Measurements from ENCODE around the gene DRD4. TPM values are rescaled to one million over a fixed set of nuclear protein-coding genes. Genes with fewer than 3 reads are reported as not detected.
"Not testable (repeated sequence)": the region's sequence is repeated elsewhere in the genome, so short reads cannot be mapped to it uniquely, and the experiment has no call there.

The DRD4 gene
- total and polyA plus RNA-seq, 2 of the 13 experiments (the other 11 are each of a cell fraction or from before 2014, with no cell fraction given): 0.09 to 0.13 TPM

GRCh38 chr11:689625-690024, 52.6 kb downstream of the DRD4 start (continued):
- TF ChIP-seq ZNF576 (CRISPR knock-in tag; IDR thresholded peaks at IDR 0.05) (no peak), EED (CRISPR knock-in tag; IDR thresholded peaks at IDR 0.05) (no peak), DDIT3 (CRISPR knock-in tag; IDR thresholded peaks at IDR 0.05) (no peak), ZNF773 (CRISPR knock-in tag; IDR thresholded peaks at IDR 0.05; ENCODE audit: borderline replicate concordance) (no peak), ZFP1 (CRISPR knock-in tag; IDR thresholded peaks at IDR 0.05) (no peak), STAT6 (CRISPR knock-in tag; IDR thresholded peaks at IDR 0.05; ENCODE audit: borderline replicate concordance) (no peak)

GRCh38 chr11:690244-690643, 53.2 kb downstream of the DRD4 start:
- DNase-seq (ENCODE audit: low spot score); H4K20me1 ChIP-seq (ENCODE audit: insufficient read depth, low read length); intact Hi-C loops (cut with micrococcal nuclease; ENCODE audit: unreplicated experiment); FAIRE-seq; CTCF ChIA-PET (ENCODE audit: low intra/inter-chr PET ratio, low total read pairs); POLR2A ChIA-PET; H3K9me3 ChIP-seq (ENCODE audit: low read length); H3K4me3 ChIP-seq (replicated peaks in 1 of 3; ENCODE audit: insufficient read depth in 1 of 3, low read depth in 2 of 3, low read length in 3 of 3); H3K27ac ChIP-seq (ENCODE audit: extremely low read length, insufficient read depth, low read length); in situ Hi-C loops (cut with HindIII; ENCODE audit: extremely low pct_ligation_motif_present, low pct_unique_long_range_greater_than_20kb); H2AFZ ChIP-seq (ENCODE audit: low read length); H3K4me2 ChIP-seq (ENCODE audit: low read depth, low read length); ATAC-seq; BruUV-seq (replicated peaks); H3K9ac ChIP-seq (ENCODE audit: insufficient read depth, low read depth, low read length); H3K27me3 ChIP-seq (ENCODE audit: control insufficient read depth in 1 of 2, insufficient read depth in 2 of 2, low read length in 2 of 2): not testable (repeated sequence)
- peaks cover 23 to 52% of the 10 kb centered on the region in 2 experiments for H3K36me3 ChIP-seq (replicated peaks in 1 of 2; ENCODE audit: control insufficient read depth in 1 of 2, insufficient read depth in 2 of 2, low read length in 2 of 2)
- peak; percentile 61 for TF ChIP-seq HNRNPK (IDR thresholded peaks at IDR 0.05; ENCODE audit: low read depth, low read length, poor library complexity, severe bottlenecking)
- peaks cover 27% of the 10 kb centered on the region for H3K4me1 ChIP-seq (ENCODE audit: insufficient read depth, low read length)
- peaks cover 35% of the 10 kb centered on the region for H3K79me2 ChIP-seq (ENCODE audit: insufficient read depth, low read length)
- 90% methylated on average over 3 of the region's 3 CpGs for WGBS (ENCODE audit: low lambda C conversion rate)

Other genes starting within 250 kb of the DRD4 start
- gene PKP3, start 243.1 kb upstream of the DRD4 start, total RNA-seq (2016; rRNA removed; fragmentation: Illumina TruSeq; extraction: Trizol): 21.1 and 28.7 TPM in 2 replicates
- 18.0 and 25.1 TPM in 2 replicates for gene PKP3, start 243.1 kb upstream of the DRD4 start, polyA plus RNA-seq (2011; rRNA removed)
- 0.80 and 2.1 TPM in 2 replicates for gene SIGIRR, start 222.3 kb upstream of the DRD4 start, total RNA-seq (2016; rRNA removed; fragmentation: Illumina TruSeq; extraction: Trizol)
- 1.2 and 2.1 TPM in 2 replicates for gene SIGIRR, start 222.3 kb upstream of the DRD4 start, polyA plus RNA-seq (2011; rRNA removed)
- gene ANO9, start 195.3 kb upstream of the DRD4 start, total RNA-seq (2016; rRNA removed; fragmentation: Illumina TruSeq; extraction: Trizol): 1.5 and 8.9 TPM in 2 replicates
- 14.3 and 19.9 TPM in 2 replicates for gene ANO9, start 195.3 kb upstream of the DRD4 start, polyA plus RNA-seq (2011; rRNA removed)
- 11.3 and 21.7 TPM in 2 replicates for gene PTDSS2, start 187.0 kb upstream of the DRD4 start, total RNA-seq (2016; rRNA removed; fragmentation: Illumina TruSeq; extraction: Trizol)
- gene PTDSS2, start 187.0 kb upstream of the DRD4 start, polyA plus RNA-seq (2011; rRNA removed): 26.4 and 37.6 TPM in 2 replicates
- 74.1 and 81.3 TPM in 2 replicates for gene RNH1, start 130.0 kb upstream of the DRD4 start, total RNA-seq (2016; rRNA removed; fragmentation: Illumina TruSeq; extraction: Trizol)
- 36.0 and 51.4 TPM in 2 replicates for gene RNH1, start 130.0 kb upstream of the DRD4 start, polyA plus RNA-seq (2011; rRNA removed)
- gene HRAS, start 101.7 kb upstream of the DRD4 start, total RNA-seq (2016; rRNA removed; fragmentation: Illumina TruSeq; extraction: Trizol): 47.5 and 50.0 TPM in 2 replicates
- gene HRAS, start 101.7 kb upstream of the DRD4 start, polyA plus RNA-seq (2011; rRNA removed): 32.9 TPM in 2 replicates
- gene LRRC56, start 99.7 kb upstream of the DRD4 start, total RNA-seq (2016; rRNA removed; fragmentation: Illumina TruSeq; extraction: Trizol): 0.08 and 0.11 TPM in 2 replicates
- gene LRRC56, start 99.7 kb upstream of the DRD4 start, polyA plus RNA-seq (2011; rRNA removed): 0.29 and 0.46 TPM in 2 replicates
- gene LMNTD2, start 76.5 kb upstream of the DRD4 start, total RNA-seq (2016; rRNA removed; fragmentation: Illumina TruSeq; extraction: Trizol): 0.25 and 1.1 TPM in 2 replicates
- gene LMNTD2, start 76.5 kb upstream of the DRD4 start, polyA plus RNA-seq (2011; rRNA removed): 3.1 and 3.6 TPM in 2 replicates
- 13.1 and 20.2 TPM in 2 replicates for gene RASSF7, start 76.3 kb upstream of the DRD4 start, total RNA-seq (2016; rRNA removed; fragmentation: Illumina TruSeq; extraction: Trizol)
- gene RASSF7, start 76.3 kb upstream of the DRD4 start, polyA plus RNA-seq (2011; rRNA removed): 28.6 and 36.4 TPM in 2 replicates
- 13.7 and 16.7 TPM in 2 replicates for gene PHRF1, start 60.8 kb upstream of the DRD4 start, total RNA-seq (2016; rRNA removed; fragmentation: Illumina TruSeq; extraction: Trizol)
- 8.2 and 11.2 TPM in 2 replicates for gene PHRF1, start 60.8 kb upstream of the DRD4 start, polyA plus RNA-seq (2011; rRNA removed)
- not detected in 2 replicates for gene IRF7, start 21.3 kb upstream of the DRD4 start, total RNA-seq (2016; rRNA removed; fragmentation: Illumina TruSeq; extraction: Trizol)
- 0.04 TPM in 1 of 2 replicates, not detected in the other for gene IRF7, start 21.3 kb upstream of the DRD4 start, polyA plus RNA-seq (2011; rRNA removed)
- 0.21 and 0.46 TPM in 2 replicates for gene CDHR5, start 12.3 kb upstream of the DRD4 start, total RNA-seq (2016; rRNA removed; fragmentation: Illumina TruSeq; extraction: Trizol)
- 0.68 and 0.71 TPM in 2 replicates for gene CDHR5, start 12.3 kb upstream of the DRD4 start, polyA plus RNA-seq (2011; rRNA removed)
- gene SCT, start 10.1 kb upstream of the DRD4 start, total RNA-seq (2016; rRNA removed; fragmentation: Illumina TruSeq; extraction: Trizol): not detected in 2 replicates
- not detected in 2 replicates for gene SCT, start 10.1 kb upstream of the DRD4 start, polyA plus RNA-seq (2011; rRNA removed)
- 18.2 and 29.6 TPM in 2 replicates for gene DEAF1, start 58.0 kb downstream of the DRD4 start, total RNA-seq (2016; rRNA removed; fragmentation: Illumina TruSeq; extraction: Trizol)
- 22.3 and 31.6 TPM in 2 replicates for gene DEAF1, start 58.0 kb downstream of the DRD4 start, polyA plus RNA-seq (2011; rRNA removed)
- 2.7 and 5.6 TPM in 2 replicates for gene TMEM80, start 58.5 kb downstream of the DRD4 start, total RNA-seq (2016; rRNA removed; fragmentation: Illumina TruSeq; extraction: Trizol)
- 17.1 and 20.9 TPM in 2 replicates for gene TMEM80, start 58.5 kb downstream of the DRD4 start, polyA plus RNA-seq (2011; rRNA removed)
- 55.6 and 89.3 TPM in 2 replicates for gene EPS8L2, start 69.0 kb downstream of the DRD4 start, total RNA-seq (2016; rRNA removed; fragmentation: Illumina TruSeq; extraction: Trizol)
- gene EPS8L2, start 69.0 kb downstream of the DRD4 start, polyA plus RNA-seq (2011; rRNA removed): 416 and 597 TPM in 2 replicates
- gene TALDO1, start 110.2 kb downstream of the DRD4 start, total RNA-seq (2016; rRNA removed; fragmentation: Illumina TruSeq; extraction: Trizol): 240 and 336 TPM in 2 replicates
- gene TALDO1, start 110.2 kb downstream of the DRD4 start, polyA plus RNA-seq (2011; rRNA removed): 88.1 and 107 TPM in 2 replicates
- gene GATD1, start 140.2 kb downstream of the DRD4 start, total RNA-seq (2016; rRNA removed; fragmentation: Illumina TruSeq; extraction: Trizol): 35.8 and 60.5 TPM in 2 replicates
- 31.3 and 40.0 TPM in 2 replicates for gene GATD1, start 140.2 kb downstream of the DRD4 start, polyA plus RNA-seq (2011; rRNA removed)
- gene CEND1, start 152.8 kb downstream of the DRD4 start, total RNA-seq (2016; rRNA removed; fragmentation: Illumina TruSeq; extraction: Trizol): not detected in 2 replicates
- not detected in 2 replicates for gene CEND1, start 152.8 kb downstream of the DRD4 start, polyA plus RNA-seq (2011; rRNA removed)
- gene SLC25A22, start 161.0 kb downstream of the DRD4 start, total RNA-seq (2016; rRNA removed; fragmentation: Illumina TruSeq; extraction: Trizol): 8.0 and 12.4 TPM in 2 replicates
- gene SLC25A22, start 161.0 kb downstream of the DRD4 start, polyA plus RNA-seq (2011; rRNA removed): 19.2 and 20.5 TPM in 2 replicates
- 7.9 and 16.0 TPM in 2 replicates for gene PIDD1, start 168.0 kb downstream of the DRD4 start, total RNA-seq (2016; rRNA removed; fragmentation: Illumina TruSeq; extraction: Trizol)
- 14.3 and 17.7 TPM in 2 replicates for gene PIDD1, start 168.0 kb downstream of the DRD4 start, polyA plus RNA-seq (2011; rRNA removed)
- 2,049 and 2,106 TPM in 2 replicates for gene RPLP2, start 172.7 kb downstream of the DRD4 start, total RNA-seq (2016; rRNA removed; fragmentation: Illumina TruSeq; extraction: Trizol)
- 895 and 978 TPM in 2 replicates for gene RPLP2, start 172.7 kb downstream of the DRD4 start, polyA plus RNA-seq (2011; rRNA removed)
- 4.8 and 10.5 TPM in 2 replicates for gene PNPLA2, start 181.6 kb downstream of the DRD4 start, total RNA-seq (2016; rRNA removed; fragmentation: Illumina TruSeq; extraction: Trizol)
- gene PNPLA2, start 181.6 kb downstream of the DRD4 start, polyA plus RNA-seq (2011; rRNA removed): 43.2 and 58.1 TPM in 2 replicates
- 8.9 and 14.9 TPM in 2 replicates for gene CRACR2B, start 190.7 kb downstream of the DRD4 start, total RNA-seq (2016; rRNA removed; fragmentation: Illumina TruSeq; extraction: Trizol)
- gene CRACR2B, start 190.7 kb downstream of the DRD4 start, polyA plus RNA-seq (2011; rRNA removed): 21.0 and 27.7 TPM in 2 replicates
- 54.0 and 125 TPM in 2 replicates for gene CD151, start 195.7 kb downstream of the DRD4 start, total RNA-seq (2016; rRNA removed; fragmentation: Illumina TruSeq; extraction: Trizol)
- 197 and 287 TPM in 2 replicates for gene CD151, start 195.7 kb downstream of the DRD4 start, polyA plus RNA-seq (2011; rRNA removed)
- 114 and 146 TPM in 2 replicates for gene POLR2L, start 205.3 kb downstream of the DRD4 start, total RNA-seq (2016; rRNA removed; fragmentation: Illumina TruSeq; extraction: Trizol)
- 104 and 115 TPM in 2 replicates for gene POLR2L, start 205.3 kb downstream of the DRD4 start, polyA plus RNA-seq (2011; rRNA removed)
- 13.2 and 31.7 TPM in 2 replicates for gene TSPAN4, start 205.6 kb downstream of the DRD4 start, total RNA-seq (2016; rRNA removed; fragmentation: Illumina TruSeq; extraction: Trizol)
- gene TSPAN4, start 205.6 kb downstream of the DRD4 start, polyA plus RNA-seq (2011; rRNA removed): 68.3 and 88.5 TPM in 2 replicates

Data from HepG2 (cell line).